ENCODE measurements around the gene USH1C.

GRCh38 chr11:17506942-17507341 lies 37.3 kb downstream of the USH1C start:
- TF ChIP-seq POLR2A (IDR thresholded peaks at IDR 0.05) = no peak
- no peak for TF ChIP-seq CTCF (IDR thresholded peaks at IDR 0.05)
- no peak for TF ChIP-seq EP300 (IDR thresholded peaks at IDR 0.05)

Data from tibial nerve (tissue), 4 donors.